KMS-11 (cell line): ENCODE measurements around the gene FAM117A.
"Not testable (repeated sequence)": the region's sequence is repeated elsewhere in the genome, so short reads cannot be mapped to it uniquely, and the experiment has no call there.

Source experiments
- H2AFZ ChIP-seq: fragments of 200-600 bp; sonication (generic); 2 replicates; pipeline ENCODE4 v1.6.1; 2016; ENCODE audit warnings: antibody characterized with exemption, mixed run types, low read depth
- H3K27ac ChIP-seq: fragments of 200-600 bp; sonication (generic); 2 replicates; pipeline ENCODE4 v1.6.1; 2016; ENCODE audit warnings: mild to moderate bottlenecking, mixed run types
- H3K27me3 ChIP-seq: fragments of 200-600 bp; sonication (generic); 2 replicates; pipeline ENCODE4 v1.6.1; 2017; ENCODE audit warnings: mild to moderate bottlenecking, low read depth, mixed run types, moderate library complexity; ENCODE audit not compliant: insufficient read depth
- H3K36me3 ChIP-seq: fragments of 200-600 bp; sonication (generic); 2 replicates; pipeline ENCODE4 v1.6.1; 2017; ENCODE audit warnings: mild to moderate bottlenecking, mixed run types; ENCODE audit not compliant: insufficient read depth
- H3K4me1 ChIP-seq: fragments of 200-600 bp; sonication (generic); 2 replicates; pipeline ENCODE4 v1.6.1; 2016; ENCODE audit warnings: mild to moderate bottlenecking, low read depth, mixed run types; ENCODE audit not compliant: poor library complexity, severe bottlenecking
- H3K4me2 ChIP-seq: fragments of 200-600 bp; sonication (generic); 2 replicates; pipeline ENCODE4 v1.7.0; 2016; ENCODE audit warnings: mild to moderate bottlenecking, mixed run types
- H3K4me3 ChIP-seq: fragments of 200-600 bp; sonication (generic); IDR thresholded peaks from 2 replicates; pipeline ENCODE4 v1.6.1; 2017; ENCODE audit warnings: low read depth, low read length, mixed read lengths; ENCODE audit not compliant: insufficient read depth
- H3K79me2 ChIP-seq: fragments of 200-600 bp; sonication (generic); 2 replicates; pipeline ENCODE4 v1.6.1; 2016; ENCODE audit warnings: low read depth, mixed run types; ENCODE audit not compliant: insufficient read depth
- H3K9ac ChIP-seq: fragments of 200-600 bp; sonication (generic); 2 replicates; pipeline ENCODE4 v1.6.1; 2016; ENCODE audit warnings: mild to moderate bottlenecking, mixed run types
- H4K20me1 ChIP-seq: fragments of 200-600 bp; sonication (generic); 2 replicates; pipeline ENCODE4 v1.6.1; 2016; ENCODE audit warnings: mild to moderate bottlenecking, mixed run types; ENCODE audit not compliant: insufficient read depth
- CTCF ChIP-seq: fragments of 200-600 bp; sonication (generic); conservative IDR thresholded peaks from 2 replicates; pipeline ENCODE4 v1.6.1; 2017; ENCODE audit warnings: low read depth, mild to moderate bottlenecking, antibody characterized with exemption, low read length, moderate library complexity, mixed read lengths

Gene FAM117A

GRCh38 chr17:49674507-49674906 is 89.4 kb downstream of the FAM117A start:
- Histone ChIP-seq H4K20me1 (no peaks in the 10 kb centered on the region), H3K27ac (no peak overlapping the region), H3K36me3 (no peaks in the 10 kb centered on the region), H2AFZ (no peak overlapping the region), H3K79me2 (peaks cover 67% of the 10 kb centered on the region), H3K4me2 (no peak overlapping the region; the same call in 1 of the 2 replicates), H3K27me3 (no peaks in the 10 kb centered on the region), H3K4me1 (peaks cover 29% of the 10 kb centered on the region), H3K4me3 (no peak overlapping the region), H3K9ac (no peak overlapping the region)
- TF ChIP-seq CTCF: no peak

- H3K27me3 ChIP-seq, H3K36me3 ChIP-seq, H3K4me3 ChIP-seq, H4K20me1 ChIP-seq, H3K9ac ChIP-seq, H3K4me2 ChIP-seq, H3K27ac ChIP-seq, H2AFZ ChIP-seq: not testable (repeated sequence)
- Histone ChIP-seq H3K79me2 (peaks cover 69% of the 10 kb centered on the region), H3K4me1 (peaks cover 29% of the 10 kb centered on the region)
Measured at GRCh38 chr17:49673679-49674078, 90.3 kb downstream of the FAM117A start.

GRCh38 chr17:49670641-49671040 is 93.3 kb downstream of the FAM117A start:
- Histone ChIP-seq H3K27me3 (no peaks in the 10 kb centered on the region), H3K36me3 (no peaks in the 10 kb centered on the region)

GRCh38 chr17:49670002-49670401 is 93.9 kb downstream of the FAM117A start:
- Histone ChIP-seq H3K27ac (no peak overlapping the region), H4K20me1 (no peaks in the 10 kb centered on the region)

More at GRCh38 chr17:49670641-49671040, 93.3 kb downstream of the FAM117A start:
- no peak overlapping the region for H3K4me3 ChIP-seq
- peaks cover 17% of the 10 kb centered on the region for H3K4me1 ChIP-seq
- no peaks in the 10 kb centered on the region for H4K20me1 ChIP-seq
- H3K27ac ChIP-seq: no peak overlapping the region
- peaks cover 74% of the 10 kb centered on the region for H3K79me2 ChIP-seq
- no peak for TF ChIP-seq CTCF
- H2AFZ ChIP-seq: no peak overlapping the region
- H3K4me2 ChIP-seq: no peak overlapping the region
- no peak overlapping the region for H3K9ac ChIP-seq

More at GRCh38 chr17:49670002-49670401, 93.9 kb downstream of the FAM117A start:
- Histone ChIP-seq H3K36me3 (no peaks in the 10 kb centered on the region), H3K4me1 (peaks cover 11% of the 10 kb centered on the region), H3K9ac (no peak overlapping the region), H3K27me3 (no peaks in the 10 kb centered on the region), H2AFZ (no peak overlapping the region), H3K79me2 (peaks cover 69% of the 10 kb centered on the region; the same call in 1 of the 2 replicates), H3K4me2 (no peak overlapping the region), H3K4me3 (no peak overlapping the region)
- TF ChIP-seq CTCF: no peak
